ENCODE measurements around the gene CREBRF. TPM values are rescaled to one million over a fixed set of nuclear protein-coding genes. Genes with fewer than 3 reads are reported as not detected.

Gene CREBRF
- total and polyA plus RNA-seq, 2 donors (not counting 1 experiment from before 2014, with no cell fraction given): 29.7 to 89.7 TPM

GRCh38 chr5:173148354-173148753 lies 92.2 kb downstream of the CREBRF start:
- Histone ChIP-seq H3K4me1 (ENCODE audit: control insufficient read depth in 2 of 2, insufficient read depth in 2 of 2, low read length in 2 of 2) (peaks cover 3 to 8% of the 10 kb centered on the region in 2 donors), H3K27ac (ENCODE audit: low read length in 2 of 2) (no peak overlapping the region), H3K9me3 (ENCODE audit: control extremely low read depth in 1 of 3, control insufficient read depth in 2 of 3, insufficient read depth in 1 of 3, low read length in 2 of 3) (no peaks in the 10 kb centered on the region), H3K4me3 (ENCODE audit: control extremely low read depth in 1 of 5, extremely low read depth in 1 of 5, insufficient read depth in 1 of 5, low read depth in 2 of 5, low read length in 4 of 5) (no peak overlapping the region), H3K4me2 (replicated peaks; ENCODE audit: low read depth, low read length, poor library complexity, severe bottlenecking) (no peak overlapping the region), H3K79me2 (ENCODE audit: control insufficient read depth, insufficient read depth, low read length) (no peaks in the 10 kb centered on the region), H3K27me3 (replicated peaks in 1 of 4; ENCODE audit: control extremely low read depth in 1 of 4, control insufficient read depth in 3 of 4, insufficient read depth in 4 of 4, low read length in 3 of 4) (no peaks in the 10 kb centered on the region), H2AFZ (ENCODE audit: insufficient read depth, low read depth, low read length, poor library complexity, severe bottlenecking) (no peak overlapping the region), H3K36me3 (replicated peaks in 1 of 2; ENCODE audit: control extremely low read depth in 1 of 2, control insufficient read depth in 1 of 2, extremely low read depth in 1 of 2, insufficient read depth in 2 of 2, low read length in 1 of 2) (peaks cover 0 to 12% of the 10 kb centered on the region in 2 experiments), H3K9ac (ENCODE audit: low read length) (no peak overlapping the region), H4K20me1 (ENCODE audit: control insufficient read depth, insufficient read depth, low read length, poor library complexity, severe bottlenecking) (no peaks in the 10 kb centered on the region)
- Mint-ChIP-seq H3K4me1 (peaks cover 8% of the 10 kb centered on the region), H3K27me3 (no peaks in the 10 kb centered on the region), H3K27ac (no peak overlapping the region), H3K9me3 (ENCODE audit: insufficient read depth) (no peaks in the 10 kb centered on the region), H3K4me3 (no peak overlapping the region)
- ATAC-seq (ENCODE audit: low read depth): no peak
- DNase-seq: no peak
- TF ChIP-seq EZH2 (IDR thresholded peaks at IDR 0.05; ENCODE audit: borderline replicate concordance, insufficient read depth, low read depth, low read length, poor library complexity, severe bottlenecking) (no peak), CTCF (IDR thresholded peaks at IDR 0.05) (no peak)
- WGBS (ENCODE audit: insufficient coverage): 100% methylated on average over 1 of the region's 2 CpGs
- intact Hi-C loops (cut with micrococcal nuclease): loop anchor here (10.0 kb wide), 1 partner anchor 1144 kb away; the partner anchor contains the start of gene FBXW11
- ChIA-PET POLR2A (interaction anchor here (0.6 kb wide), 1 partner anchor 314 kb away, joined by 3 read pairs; no protein-coding TSS in a partner anchor), CTCF (interaction anchor here (0.6 to 1.6 kb wide), 3 partner anchors 171 to 828 kb away, joined by 3 to 4 read pairs (median 4); partner anchors contain the start of gene RPL26L1)

- Histone ChIP-seq H2AFZ (ENCODE audit: insufficient read depth, low read depth, low read length, poor library complexity, severe bottlenecking) (no peak overlapping the region), H3K79me2 (ENCODE audit: control insufficient read depth, insufficient read depth, low read length) (no peaks in the 10 kb centered on the region), H3K9me3 (ENCODE audit: control extremely low read depth in 1 of 3, control insufficient read depth in 2 of 3, insufficient read depth in 1 of 3, low read length in 2 of 3) (no peaks in the 10 kb centered on the region), H3K27me3 (replicated peaks in 1 of 4; ENCODE audit: control extremely low read depth in 1 of 4, control insufficient read depth in 3 of 4, insufficient read depth in 4 of 4, low read length in 3 of 4) (no peaks in the 10 kb centered on the region), H3K36me3 (replicated peaks in 1 of 2; ENCODE audit: control extremely low read depth in 1 of 2, control insufficient read depth in 1 of 2, extremely low read depth in 1 of 2, insufficient read depth in 2 of 2, low read length in 1 of 2) (peaks cover 2 to 41% of the 10 kb centered on the region in 2 experiments), H4K20me1 (ENCODE audit: control insufficient read depth, insufficient read depth, low read length, poor library complexity, severe bottlenecking) (no peaks in the 10 kb centered on the region), H3K4me2 (replicated peaks; ENCODE audit: low read depth, low read length, poor library complexity, severe bottlenecking) (no peak overlapping the region), H3K4me3 (ENCODE audit: control extremely low read depth in 1 of 5, extremely low read depth in 1 of 5, insufficient read depth in 1 of 5, low read depth in 2 of 5, low read length in 4 of 5) (no peak overlapping the region), H3K9ac (ENCODE audit: low read length) (no peak overlapping the region), H3K4me1 (ENCODE audit: control insufficient read depth in 2 of 2, insufficient read depth in 2 of 2, low read length in 2 of 2) (no peaks in the 10 kb centered on the region), H3K27ac (ENCODE audit: low read length in 2 of 2) (no peak overlapping the region)
- no peak for TF ChIP-seq CTCF (IDR thresholded peaks at IDR 0.05)
- TF ChIP-seq EZH2 (IDR thresholded peaks at IDR 0.05; ENCODE audit: borderline replicate concordance, insufficient read depth, low read depth, low read length, poor library complexity, severe bottlenecking): no peak
- ChIA-PET CTCF (no interaction called here), POLR2A (no interaction called here)
- no CpG with 5 or more reads among the region's 5 CpGs for WGBS (ENCODE audit: insufficient coverage)
- Mint-ChIP-seq H3K4me1 (no peaks in the 10 kb centered on the region), H3K4me3 (no peak overlapping the region), H3K9me3 (ENCODE audit: insufficient read depth) (no peaks in the 10 kb centered on the region), H3K27me3 (no peaks in the 10 kb centered on the region), H3K27ac (no peak overlapping the region)
- ATAC-seq (ENCODE audit: low read depth) (no peak), DNase-seq (no peak)
- intact Hi-C loops (cut with micrococcal nuclease): no loop called here
These were observed 96.4 kb downstream of the CREBRF start for GRCh38 chr5:173152547-173152946.

All from B cell (primary cell).